Measurements from ENCODE around the gene DDAH2. TPM values are rescaled to one million over a fixed set of nuclear protein-coding genes. Genes with fewer than 3 reads are reported as not detected.

Gene DDAH2, protein sequence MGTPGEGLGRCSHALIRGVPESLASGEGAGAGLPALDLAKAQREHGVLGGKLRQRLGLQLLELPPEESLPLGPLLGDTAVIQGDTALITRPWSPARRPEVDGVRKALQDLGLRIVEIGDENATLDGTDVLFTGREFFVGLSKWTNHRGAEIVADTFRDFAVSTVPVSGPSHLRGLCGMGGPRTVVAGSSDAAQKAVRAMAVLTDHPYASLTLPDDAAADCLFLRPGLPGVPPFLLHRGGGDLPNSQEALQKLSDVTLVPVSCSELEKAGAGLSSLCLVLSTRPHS
- 86.0 and 129 TPM in 2 replicates for total RNA-seq

GRCh38 chr6:31728767-31729514 lies at the start of gene DDAH2:
Gene DDAH2, minus strand, starts transcription at chr6:31729299. Its CDS starts 138 bp downstream, at chr6:31729161.

GRCh38 chr6:31776989-31777666 lies 48.0 kb upstream of the DDAH2 start, which contains the start of gene VWA7:
Gene VWA7, minus strand, starts transcription at chr6:31777328. Its CDS starts 549 bp downstream, at chr6:31776779.

GRCh38 chr6:31762356-31762755 lies 33.3 kb upstream of the DDAH2 start, which contains the start of gene SAPCD1:
Gene SAPCD1, plus strand, starts transcription at chr6:31762656. Its CDS starts 399 bp downstream, at chr6:31763055.

DNA sequence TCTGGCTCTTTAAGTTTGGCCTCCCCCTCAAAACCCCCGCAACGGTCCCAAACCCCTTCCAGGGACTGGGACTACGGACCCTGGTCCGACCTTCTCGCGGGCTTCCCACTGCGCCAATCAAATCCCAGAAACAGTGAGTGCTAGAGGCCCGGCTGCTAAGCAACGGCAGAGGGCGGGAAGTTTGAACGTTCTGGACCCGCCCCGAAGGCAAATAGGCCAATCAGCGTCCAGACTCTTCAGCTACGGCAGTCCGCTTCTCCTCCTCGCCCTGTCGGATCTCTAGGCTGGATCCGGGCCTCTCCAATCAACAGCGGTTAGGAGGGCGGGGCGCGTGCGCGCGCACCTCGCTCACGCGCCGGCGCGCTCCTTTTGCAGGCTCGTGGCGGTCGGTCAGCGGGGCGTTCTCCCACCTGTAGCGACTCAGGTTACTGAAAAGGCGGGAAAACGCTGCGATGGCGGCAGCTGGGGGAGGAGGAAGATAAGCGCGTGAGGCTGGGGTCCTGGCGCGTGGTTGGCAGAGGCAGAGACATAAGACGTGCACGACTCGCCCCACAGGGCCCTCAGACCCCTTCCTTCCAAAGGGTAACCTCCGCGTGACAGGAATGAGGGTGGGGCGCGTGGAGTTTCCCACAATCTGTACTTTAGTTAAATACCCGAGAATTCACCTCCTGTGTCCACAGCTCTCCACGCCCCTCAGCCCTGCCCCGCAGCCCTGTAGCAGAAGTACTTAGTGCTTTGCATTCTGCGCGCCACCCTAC lies 10.7 kb upstream of the DDAH2 start, which contains the start of gene MSH5:
Gene MSH5 (plus strand): TSS at position 367 of the 758 bp plus-strand sequence. CDS start 462 bp downstream, outside the sequence.

GRCh38 chr6:31736021-31736767 lies 7.1 kb upstream of the DDAH2 start, which contains the start of gene CLIC1:
Gene CLIC1, minus strand, starts transcription at chr6:31736530. Its CDS starts 230 bp downstream, at chr6:31736300.

GRCh38 chr6:31723245-31723979 lies 5.7 kb downstream of the DDAH2 start, which contains the start of gene MPIG6B:
Gene MPIG6B, plus strand, starts transcription at chr6:31723373. Its CDS starts 11 bp downstream, at chr6:31723384.

DNA sequence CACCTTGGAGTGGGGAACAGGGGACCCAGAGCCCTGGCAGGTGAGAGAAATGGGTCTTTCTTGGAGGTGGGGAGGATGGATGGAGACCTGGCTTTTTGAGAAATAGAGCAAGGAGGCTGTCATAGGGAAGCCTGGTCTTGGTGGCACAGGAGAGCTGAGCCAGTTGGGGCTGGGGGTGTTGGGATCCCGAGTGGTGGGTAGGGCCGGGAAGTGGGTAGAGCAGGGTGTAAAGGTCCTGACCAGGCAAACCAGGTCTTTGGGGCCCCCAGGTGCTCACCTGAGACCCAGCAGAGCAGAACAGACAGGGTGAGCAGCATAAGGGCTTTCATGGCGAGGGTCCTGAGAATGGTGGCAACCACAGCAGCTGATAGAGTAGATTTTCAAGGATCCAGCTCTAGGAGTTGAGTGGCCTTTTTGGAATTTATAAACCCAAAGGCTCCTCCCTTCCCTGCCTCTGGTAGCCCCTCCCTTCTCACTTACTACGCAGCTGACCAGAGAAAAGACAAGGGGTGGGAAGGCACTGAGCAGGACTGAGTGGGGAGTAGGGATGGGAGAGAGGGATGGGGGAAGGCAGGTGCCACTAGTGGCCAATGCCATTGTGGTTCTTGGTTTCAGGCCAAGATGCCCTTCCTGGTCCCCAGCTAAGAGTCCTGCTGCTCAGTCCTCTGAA lies 7.6 kb downstream of the DDAH2 start, which contains the start of gene LY6G6C:
Gene LY6G6C (minus strand): TSS at position 396 of the 670 bp plus-strand sequence. CDS start 67 bp downstream, at position 329.

GRCh38 chr6:31715022-31715958 lies 13.8 kb downstream of the DDAH2 start, which contains the start of gene LY6G6D:
Gene LY6G6D, plus strand, starts transcription at chr6:31715348. Its CDS starts 8 bp downstream, at chr6:31715356.

GRCh38 chr6:31706599-31706998 lies 22.5 kb downstream of the DDAH2 start, which contains the start of gene LY6G6F:
Gene LY6G6F, plus strand, starts transcription at chr6:31706866. Its CDS starts 41 bp downstream, at chr6:31706907.

DNA sequence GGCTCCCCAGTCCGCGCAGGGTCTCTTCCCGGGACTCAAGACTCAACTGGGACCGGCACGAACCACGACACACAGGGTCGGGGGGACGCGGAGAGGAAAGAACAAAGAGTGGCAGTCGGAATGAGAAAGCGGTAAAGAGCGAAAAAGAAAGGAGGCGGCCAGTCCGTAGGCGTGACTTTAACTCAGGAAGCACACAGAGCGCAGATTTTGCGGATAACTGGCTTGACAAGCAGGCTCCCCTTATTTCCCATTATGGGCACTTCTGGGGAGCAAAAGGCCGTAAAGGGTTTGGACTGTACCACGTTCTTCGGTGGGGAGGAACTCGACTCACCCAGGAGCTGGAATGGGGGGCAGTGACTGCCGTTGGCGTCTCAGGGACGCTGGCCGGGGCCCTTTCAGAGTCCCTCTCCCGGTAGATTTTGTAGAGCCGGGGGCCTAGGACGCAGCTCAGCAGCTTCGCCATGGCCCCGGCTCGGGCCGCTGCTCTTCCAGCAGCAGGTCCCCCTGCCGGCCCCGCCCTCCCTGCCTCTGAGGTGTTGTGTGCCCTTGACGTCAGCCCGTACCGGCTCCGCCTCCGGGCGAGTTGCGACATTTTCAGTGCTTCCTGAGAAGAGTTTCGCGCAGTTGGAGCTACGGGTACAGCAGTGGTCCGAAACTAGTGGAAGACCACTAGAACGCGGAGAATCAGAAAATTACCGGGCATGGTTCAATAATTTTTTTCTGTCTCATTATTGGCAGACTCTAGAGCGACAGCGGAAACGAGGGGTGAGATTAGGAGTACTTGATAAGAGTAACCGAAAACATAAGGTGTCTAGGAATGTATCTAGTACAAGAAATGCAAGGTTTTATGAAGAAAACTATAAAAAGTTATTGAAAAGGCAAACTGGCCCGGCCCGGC lies 26.0 kb downstream of the DDAH2 start, which contains the start of gene ABHD16A:
Gene ABHD16A (minus strand): TSS at position 506 of the 898 bp plus-strand sequence. CDS start 43 bp downstream, at position 463.

GRCh38 chr6:31680226-31681134 lies 48.6 kb downstream of the DDAH2 start, which contains the start of gene LY6G5C:
Gene LY6G5C, minus strand, starts transcription at chr6:31681067. Its CDS starts 694 bp downstream, at chr6:31680373.

Other genes starting within 250 kb of the DDAH2 start
- 13.6 and 25.9 TPM in 2 replicates for gene MICB, start 231.2 kb downstream of the DDAH2 start, total RNA-seq
- not detected in 2 replicates for gene MCCD1, start 200.3 kb downstream of the DDAH2 start, total RNA-seq
- 309 and 373 TPM in 2 replicates for gene DDX39B, start 187.3 kb downstream of the DDAH2 start, total RNA-seq
- gene ATP6V1G2, start 182.7 kb downstream of the DDAH2 start, total RNA-seq, result 0.49 and 0.94 TPM in 2 replicates
- 18.3 and 27.2 TPM in 2 replicates for gene NFKBIL1, start 181.7 kb downstream of the DDAH2 start, total RNA-seq
- not detected in 2 replicates for gene LTA, start 157.0 kb downstream of the DDAH2 start, total RNA-seq
- 0.13 TPM in 1 of 2 replicates, not detected in the other for gene TNF, start 153.7 kb downstream of the DDAH2 start, total RNA-seq
- gene LTB, start 146.9 kb downstream of the DDAH2 start, total RNA-seq, result 4.9 and 39.7 TPM in 2 replicates
- gene LST1, start 143.0 kb downstream of the DDAH2 start, total RNA-seq, result 0.32 and 0.57 TPM in 2 replicates
- gene NCR3, start 136.3 kb downstream of the DDAH2 start, total RNA-seq, result not detected in 2 replicates
- gene AIF1, start 114.1 kb downstream of the DDAH2 start, total RNA-seq, result not detected in 2 replicates
- 21.0 and 56.6 TPM in 2 replicates for gene PRRC2A, start 108.6 kb downstream of the DDAH2 start, total RNA-seq
- gene BAG6, start 76.6 kb downstream of the DDAH2 start, total RNA-seq, result 83.2 and 204 TPM in 2 replicates
- gene APOM, start 73.4 kb downstream of the DDAH2 start, total RNA-seq, result 0.16 and 0.25 TPM in 2 replicates
- 18.5 and 21.6 TPM in 2 replicates for gene C6orf47, start 68.5 kb downstream of the DDAH2 start, total RNA-seq
- 11.8 and 12.3 TPM in 2 replicates for gene GPANK1, start 64.3 kb downstream of the DDAH2 start, total RNA-seq
- gene CSNK2B, start 63.2 kb downstream of the DDAH2 start, total RNA-seq, result 77.5 and 79.2 TPM in 2 replicates
- gene LY6G5B, start 59.3 kb downstream of the DDAH2 start, total RNA-seq, result 1.1 and 5.3 TPM in 2 replicates
- 1.8 and 2.1 TPM in 2 replicates for gene LY6G5C, start 48.2 kb downstream of the DDAH2 start, total RNA-seq
- 48.6 and 84.4 TPM in 2 replicates for gene ABHD16A, start 26.0 kb downstream of the DDAH2 start, total RNA-seq
- gene LY6G6F, start 22.4 kb downstream of the DDAH2 start, total RNA-seq, result not detected in 2 replicates
- gene LY6G6D, start 14.0 kb downstream of the DDAH2 start, total RNA-seq, result not detected in 2 replicates
- not detected in 2 replicates for gene LY6G6C, start 7.6 kb downstream of the DDAH2 start, total RNA-seq
- not detected in 2 replicates for gene MPIG6B, start 5.9 kb downstream of the DDAH2 start, total RNA-seq
- 347 and 730 TPM in 2 replicates for gene CLIC1, start 7.2 kb upstream of the DDAH2 start, total RNA-seq
- 4.9 and 5.8 TPM in 2 replicates for gene MSH5, start 10.7 kb upstream of the DDAH2 start, total RNA-seq
- gene SAPCD1, start 33.4 kb upstream of the DDAH2 start, total RNA-seq, result 1.3 and 2.9 TPM in 2 replicates
- 0.32 and 0.38 TPM in 2 replicates for gene VWA7, start 48.0 kb upstream of the DDAH2 start, total RNA-seq
- gene VARS1, start 66.5 kb upstream of the DDAH2 start, total RNA-seq, result 40.8 and 104 TPM in 2 replicates
- 24.1 and 37.2 TPM in 2 replicates for gene LSM2, start 77.7 kb upstream of the DDAH2 start, total RNA-seq
- 0.81 and 1.8 TPM in 2 replicates for gene HSPA1L, start 86.0 kb upstream of the DDAH2 start, total RNA-seq
- 98.4 and 221 TPM in 2 replicates for gene HSPA1A, start 86.2 kb upstream of the DDAH2 start, total RNA-seq
- 64.1 and 91.7 TPM in 2 replicates for gene HSPA1B, start 98.4 kb upstream of the DDAH2 start, total RNA-seq
- 52.0 and 59.4 TPM in 2 replicates for gene NEU1, start 133.5 kb upstream of the DDAH2 start, total RNA-seq
- 0.06 and 0.49 TPM in 2 replicates for gene SLC44A4, start 149.7 kb upstream of the DDAH2 start, total RNA-seq
- 28.7 and 52.4 TPM in 2 replicates for gene EHMT2, start 168.4 kb upstream of the DDAH2 start, total RNA-seq
- gene ZBTB12, start 172.8 kb upstream of the DDAH2 start, total RNA-seq, result 1.1 and 5.7 TPM in 2 replicates
- gene C2, start 198.4 kb upstream of the DDAH2 start, total RNA-seq, result not detected in 2 replicates
- 0.97 and 2.5 TPM in 2 replicates for gene CFB, start 216.8 kb upstream of the DDAH2 start, total RNA-seq
- gene NELFE, start 229.7 kb upstream of the DDAH2 start, total RNA-seq, result 76.4 and 90.9 TPM in 2 replicates
- gene SKIC2, start 229.9 kb upstream of the DDAH2 start, total RNA-seq, result 32.7 and 40.9 TPM in 2 replicates
- 7.3 and 11.4 TPM in 2 replicates for gene DXO, start 242.8 kb upstream of the DDAH2 start, total RNA-seq

All from bladder microvascular endothelial cell (primary cell).